GM23338 (cell line): ENCODE measurements around the gene PXMP2.

Source experiments
- CREB1 ChIP-seq: fragments of 250-450 bp; sonication (Bioruptor Pico); IDR thresholded peaks from 2 replicates; pipeline ENCODE4 v1.5.0; 2020; ENCODE audit warnings: low read depth, mild to moderate bottlenecking, moderate library complexity
- EZH2 ChIP-seq: fragments of 200-600 bp; sonication (generic); IDR thresholded peaks from one replicate; pipeline ENCODE4 v1.8.0; 2017; ENCODE audit warnings: antibody characterized with exemption, mild to moderate bottlenecking, low read depth; ENCODE audit not compliant: unreplicated experiment
- EZH2phosphoT487 ChIP-seq: fragments of 200-600 bp; sonication (generic); IDR thresholded peaks from one replicate; pipeline ENCODE4 v1.8.1; 2018; ENCODE audit warnings: antibody characterized with exemption; ENCODE audit not compliant: unreplicated experiment
- JUNB ChIP-seq: IDR thresholded peaks from one replicate; pipeline ENCODE4 v1.6.1; 2016; ENCODE audit warnings: antibody characterized with exemption; ENCODE audit not compliant: unreplicated experiment
- NANOG ChIP-seq: IDR thresholded peaks from 2 replicates; pipeline ENCODE4 v1.6.1; 2016; ENCODE audit warnings: antibody characterized with exemption, borderline replicate concordance
- POLR2AphosphoS5 ChIP-seq: IDR thresholded peaks from 2 replicates; pipeline ENCODE4 v1.6.1; 2016; ENCODE audit warnings: antibody characterized with exemption, low read depth
- ZNF114 ChIP-seq: fragments of 250-450 bp; sonication (Bioruptor Pico); IDR thresholded peaks from 2 replicates; pipeline ENCODE4 v1.5.0; 2020; ENCODE audit warnings: mild to moderate bottlenecking, moderate library complexity
- ZNF331 ChIP-seq: fragments of 250-450 bp; sonication (Bioruptor Pico); IDR thresholded peaks from 2 replicates; pipeline ENCODE4 v1.5.0; 2020; ENCODE audit warnings: low read depth, mild to moderate bottlenecking, moderate library complexity
- TF ChIP-seq, protein P1 (sequence below), 2 experiments: fragments of 200-600 bp in 1 of 2; sonication (generic) in 1 of 2; conservative IDR thresholded peaks; 2 replicates each; pipeline versions ENCODE4 v1.5.1 to v1.6.1; 2016 to 2017; ENCODE audit warnings: antibody characterized with exemption in 2 of 2, low read depth in 2 of 2, mild to moderate bottlenecking in 2 of 2, moderate library complexity in 1 of 2
- TF ChIP-seq, protein P2 (sequence below): IDR thresholded peaks from one replicate; pipeline ENCODE4 v1.6.1; 2018; ENCODE audit warnings: antibody characterized with exemption; ENCODE audit not compliant: unreplicated experiment
- TF ChIP-seq, protein P3 (sequence below): fragments of 250-450 bp; sonication (Bioruptor Pico); IDR thresholded peaks from 2 replicates; pipeline ENCODE4 v1.5.0; 2020; ENCODE audit warnings: mild to moderate bottlenecking, moderate library complexity
- TF ChIP-seq, protein P4 (sequence below): IDR thresholded peaks from 2 replicates; pipeline ENCODE4 v1.6.1; 2016; ENCODE audit warnings: antibody characterized with exemption

DNA sequence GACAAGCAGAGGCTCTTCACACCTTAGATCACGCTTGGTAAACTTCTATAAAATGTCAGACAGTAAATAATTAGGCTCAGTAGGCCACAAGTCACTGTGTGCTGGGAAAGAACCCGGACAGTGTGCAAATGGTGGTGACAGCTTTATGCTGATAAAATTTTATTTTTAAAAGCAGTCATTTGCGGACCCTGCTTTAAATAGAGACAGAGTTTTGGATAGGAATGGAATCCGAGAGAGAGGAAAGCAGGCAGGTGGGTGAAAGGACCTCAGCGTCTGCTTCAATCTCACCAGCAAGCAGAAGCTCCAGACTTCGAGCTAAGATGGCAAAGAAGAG, 52.9 kb downstream of the PXMP2 start:
- no peak for TF ChIP-seq CREB1
- TF ChIP-seq, protein P1, sequence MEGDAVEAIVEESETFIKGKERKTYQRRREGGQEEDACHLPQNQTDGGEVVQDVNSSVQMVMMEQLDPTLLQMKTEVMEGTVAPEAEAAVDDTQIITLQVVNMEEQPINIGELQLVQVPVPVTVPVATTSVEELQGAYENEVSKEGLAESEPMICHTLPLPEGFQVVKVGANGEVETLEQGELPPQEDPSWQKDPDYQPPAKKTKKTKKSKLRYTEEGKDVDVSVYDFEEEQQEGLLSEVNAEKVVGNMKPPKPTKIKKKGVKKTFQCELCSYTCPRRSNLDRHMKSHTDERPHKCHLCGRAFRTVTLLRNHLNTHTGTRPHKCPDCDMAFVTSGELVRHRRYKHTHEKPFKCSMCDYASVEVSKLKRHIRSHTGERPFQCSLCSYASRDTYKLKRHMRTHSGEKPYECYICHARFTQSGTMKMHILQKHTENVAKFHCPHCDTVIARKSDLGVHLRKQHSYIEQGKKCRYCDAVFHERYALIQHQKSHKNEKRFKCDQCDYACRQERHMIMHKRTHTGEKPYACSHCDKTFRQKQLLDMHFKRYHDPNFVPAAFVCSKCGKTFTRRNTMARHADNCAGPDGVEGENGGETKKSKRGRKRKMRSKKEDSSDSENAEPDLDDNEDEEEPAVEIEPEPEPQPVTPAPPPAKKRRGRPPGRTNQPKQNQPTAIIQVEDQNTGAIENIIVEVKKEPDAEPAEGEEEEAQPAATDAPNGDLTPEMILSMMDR (conservative IDR thresholded peaks at IDR 0.05; ENCODE audit: low read depth in 2 of 2) = no peak
- TF ChIP-seq POLR2AphosphoS5 = no peak
- no peak for TF ChIP-seq EZH2
- no peak for TF ChIP-seq JUNB
- no peak for TF ChIP-seq EZH2phosphoT487
- no peak for TF ChIP-seq ZNF331 (CRISPR knock-in tag)
- TF ChIP-seq, protein P2, sequence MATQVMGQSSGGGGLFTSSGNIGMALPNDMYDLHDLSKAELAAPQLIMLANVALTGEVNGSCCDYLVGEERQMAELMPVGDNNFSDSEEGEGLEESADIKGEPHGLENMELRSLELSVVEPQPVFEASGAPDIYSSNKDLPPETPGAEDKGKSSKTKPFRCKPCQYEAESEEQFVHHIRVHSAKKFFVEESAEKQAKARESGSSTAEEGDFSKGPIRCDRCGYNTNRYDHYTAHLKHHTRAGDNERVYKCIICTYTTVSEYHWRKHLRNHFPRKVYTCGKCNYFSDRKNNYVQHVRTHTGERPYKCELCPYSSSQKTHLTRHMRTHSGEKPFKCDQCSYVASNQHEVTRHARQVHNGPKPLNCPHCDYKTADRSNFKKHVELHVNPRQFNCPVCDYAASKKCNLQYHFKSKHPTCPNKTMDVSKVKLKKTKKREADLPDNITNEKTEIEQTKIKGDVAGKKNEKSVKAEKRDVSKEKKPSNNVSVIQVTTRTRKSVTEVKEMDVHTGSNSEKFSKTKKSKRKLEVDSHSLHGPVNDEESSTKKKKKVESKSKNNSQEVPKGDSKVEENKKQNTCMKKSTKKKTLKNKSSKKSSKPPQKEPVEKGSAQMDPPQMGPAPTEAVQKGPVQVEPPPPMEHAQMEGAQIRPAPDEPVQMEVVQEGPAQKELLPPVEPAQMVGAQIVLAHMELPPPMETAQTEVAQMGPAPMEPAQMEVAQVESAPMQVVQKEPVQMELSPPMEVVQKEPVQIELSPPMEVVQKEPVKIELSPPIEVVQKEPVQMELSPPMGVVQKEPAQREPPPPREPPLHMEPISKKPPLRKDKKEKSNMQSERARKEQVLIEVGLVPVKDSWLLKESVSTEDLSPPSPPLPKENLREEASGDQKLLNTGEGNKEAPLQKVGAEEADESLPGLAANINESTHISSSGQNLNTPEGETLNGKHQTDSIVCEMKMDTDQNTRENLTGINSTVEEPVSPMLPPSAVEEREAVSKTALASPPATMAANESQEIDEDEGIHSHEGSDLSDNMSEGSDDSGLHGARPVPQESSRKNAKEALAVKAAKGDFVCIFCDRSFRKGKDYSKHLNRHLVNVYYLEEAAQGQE = no peak
- TF ChIP-seq NANOG = no peak
- TF ChIP-seq, protein P3, sequence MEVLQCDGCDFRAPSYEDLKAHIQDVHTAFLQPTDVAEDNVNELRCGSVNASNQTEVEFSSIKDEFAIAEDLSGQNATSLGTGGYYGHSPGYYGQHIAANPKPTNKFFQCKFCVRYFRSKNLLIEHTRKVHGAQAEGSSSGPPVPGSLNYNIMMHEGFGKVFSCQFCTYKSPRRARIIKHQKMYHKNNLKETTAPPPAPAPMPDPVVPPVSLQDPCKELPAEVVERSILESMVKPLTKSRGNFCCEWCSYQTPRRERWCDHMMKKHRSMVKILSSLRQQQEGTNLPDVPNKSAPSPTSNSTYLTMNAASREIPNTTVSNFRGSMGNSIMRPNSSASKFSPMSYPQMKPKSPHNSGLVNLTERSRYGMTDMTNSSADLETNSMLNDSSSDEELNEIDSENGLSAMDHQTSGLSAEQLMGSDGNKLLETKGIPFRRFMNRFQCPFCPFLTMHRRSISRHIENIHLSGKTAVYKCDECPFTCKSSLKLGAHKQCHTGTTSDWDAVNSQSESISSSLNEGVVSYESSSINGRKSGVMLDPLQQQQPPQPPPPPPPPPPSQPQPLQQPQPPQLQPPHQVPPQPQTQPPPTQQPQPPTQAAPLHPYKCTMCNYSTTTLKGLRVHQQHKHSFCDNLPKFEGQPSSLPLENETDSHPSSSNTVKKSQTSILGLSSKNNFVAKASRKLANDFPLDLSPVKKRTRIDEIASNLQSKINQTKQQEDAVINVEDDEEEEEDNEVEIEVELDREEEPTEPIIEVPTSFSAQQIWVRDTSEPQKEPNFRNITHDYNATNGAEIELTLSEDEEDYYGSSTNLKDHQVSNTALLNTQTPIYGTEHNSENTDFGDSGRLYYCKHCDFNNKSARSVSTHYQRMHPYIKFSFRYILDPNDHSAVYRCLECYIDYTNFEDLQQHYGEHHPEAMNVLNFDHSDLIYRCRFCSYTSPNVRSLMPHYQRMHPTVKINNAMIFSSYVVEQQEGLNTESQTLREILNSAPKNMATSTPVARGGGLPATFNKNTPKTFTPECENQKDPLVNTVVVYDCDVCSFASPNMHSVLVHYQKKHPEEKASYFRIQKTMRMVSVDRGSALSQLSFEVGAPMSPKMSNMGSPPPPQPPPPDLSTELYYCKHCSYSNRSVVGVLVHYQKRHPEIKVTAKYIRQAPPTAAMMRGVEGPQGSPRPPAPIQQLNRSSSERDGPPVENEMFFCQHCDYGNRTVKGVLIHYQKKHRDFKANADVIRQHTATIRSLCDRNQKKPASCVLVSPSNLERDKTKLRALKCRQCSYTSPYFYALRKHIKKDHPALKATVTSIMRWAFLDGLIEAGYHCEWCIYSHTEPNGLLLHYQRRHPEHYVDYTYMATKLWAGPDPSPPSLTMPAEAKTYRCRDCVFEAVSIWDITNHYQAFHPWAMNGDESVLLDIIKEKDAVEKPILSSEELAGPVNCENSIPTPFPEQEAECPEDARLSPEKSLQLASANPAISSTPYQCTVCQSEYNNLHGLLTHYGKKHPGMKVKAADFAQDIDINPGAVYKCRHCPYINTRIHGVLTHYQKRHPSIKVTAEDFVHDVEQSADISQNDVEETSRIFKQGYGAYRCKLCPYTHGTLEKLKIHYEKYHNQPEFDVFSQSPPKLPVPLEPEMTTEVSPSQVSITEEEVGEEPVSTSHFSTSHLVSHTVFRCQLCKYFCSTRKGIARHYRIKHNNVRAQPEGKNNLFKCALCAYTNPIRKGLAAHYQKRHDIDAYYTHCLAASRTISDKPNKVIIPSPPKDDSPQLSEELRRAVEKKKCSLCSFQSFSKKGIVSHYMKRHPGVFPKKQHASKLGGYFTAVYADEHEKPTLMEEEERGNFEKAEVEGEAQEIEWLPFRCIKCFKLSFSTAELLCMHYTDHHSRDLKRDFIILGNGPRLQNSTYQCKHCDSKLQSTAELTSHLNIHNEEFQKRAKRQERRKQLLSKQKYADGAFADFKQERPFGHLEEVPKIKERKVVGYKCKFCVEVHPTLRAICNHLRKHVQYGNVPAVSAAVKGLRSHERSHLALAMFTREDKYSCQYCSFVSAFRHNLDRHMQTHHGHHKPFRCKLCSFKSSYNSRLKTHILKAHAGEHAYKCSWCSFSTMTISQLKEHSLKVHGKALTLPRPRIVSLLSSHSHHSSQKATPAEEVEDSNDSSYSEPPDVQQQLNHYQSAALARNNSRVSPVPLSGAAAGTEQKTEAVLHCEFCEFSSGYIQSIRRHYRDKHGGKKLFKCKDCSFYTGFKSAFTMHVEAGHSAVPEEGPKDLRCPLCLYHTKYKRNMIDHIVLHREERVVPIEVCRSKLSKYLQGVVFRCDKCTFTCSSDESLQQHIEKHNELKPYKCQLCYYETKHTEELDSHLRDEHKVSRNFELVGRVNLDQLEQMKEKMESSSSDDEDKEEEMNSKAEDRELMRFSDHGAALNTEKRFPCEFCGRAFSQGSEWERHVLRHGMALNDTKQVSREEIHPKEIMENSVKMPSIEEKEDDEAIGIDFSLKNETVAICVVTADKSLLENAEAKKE (CRISPR knock-in tag) = no peak
- TF ChIP-seq, protein P4, sequence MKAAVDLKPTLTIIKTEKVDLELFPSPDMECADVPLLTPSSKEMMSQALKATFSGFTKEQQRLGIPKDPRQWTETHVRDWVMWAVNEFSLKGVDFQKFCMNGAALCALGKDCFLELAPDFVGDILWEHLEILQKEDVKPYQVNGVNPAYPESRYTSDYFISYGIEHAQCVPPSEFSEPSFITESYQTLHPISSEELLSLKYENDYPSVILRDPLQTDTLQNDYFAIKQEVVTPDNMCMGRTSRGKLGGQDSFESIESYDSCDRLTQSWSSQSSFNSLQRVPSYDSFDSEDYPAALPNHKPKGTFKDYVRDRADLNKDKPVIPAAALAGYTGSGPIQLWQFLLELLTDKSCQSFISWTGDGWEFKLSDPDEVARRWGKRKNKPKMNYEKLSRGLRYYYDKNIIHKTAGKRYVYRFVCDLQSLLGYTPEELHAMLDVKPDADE = no peak
- TF ChIP-seq ZNF114 = no peak
